GM19452 (cell line): ENCODE measurements around the gene MPP2.
"Not testable (repeated sequence)": the region's sequence is repeated elsewhere in the genome, so short reads cannot be mapped to it uniquely, and the experiment has no call there.

ENCODE experiments used
- ATAC-seq: cut with Tn5 transposase; IDR thresholded peaks from one replicate; pipeline ENCODE4 v1.9.1; 2021; ENCODE audit not compliant: unreplicated experiment

The MPP2 gene

GRCh38 chr17:43907425-43907981 is at the start of gene MPP2:
TSS of gene MPP2 (minus strand) at chr17:43907536. CDS start at chr17:43904460, 3,076 bp downstream.
- no peak for ATAC-seq

GRCh38 chr17:43956222-43956621 is 48.9 kb upstream of the MPP2 start:
- ATAC-seq, result no peak

- ATAC-seq, result no peak
Measured at GRCh38 chr17:43953746-43954145, 46.4 kb upstream of the MPP2 start, which contains the start of gene PYY. TSS of gene PYY (minus strand) at chr17:43953940. CDS start at chr17:43953483, 457 bp downstream.

- ATAC-seq, result no peak
Measured at GRCh38 chr17:43952724-43953666, 45.7 kb upstream of the MPP2 start.

- ATAC-seq, result no peak
Measured at GRCh38 chr17:43952351-43952723, 45.0 kb upstream of the MPP2 start.

GRCh38 chr17:43951750-43952149 is 44.4 kb upstream of the MPP2 start:
- no peak for ATAC-seq

- ATAC-seq, result no peak
Measured at GRCh38 chr17:43950554-43950953, 43.2 kb upstream of the MPP2 start.

- ATAC-seq, result no peak
Measured at GRCh38 chr17:43949781-43950180, 42.4 kb upstream of the MPP2 start.

- no peak for ATAC-seq
Measured at GRCh38 chr17:43946781-43947180, 39.4 kb upstream of the MPP2 start.

- no peak for ATAC-seq
Measured at GRCh38 chr17:43945074-43945829, 37.9 kb upstream of the MPP2 start.

GRCh38 chr17:43942051-43942685 is 34.8 kb upstream of the MPP2 start, which contains the start of gene PPY:
TSS of gene PPY (minus strand) at chr17:43942476. CDS start at chr17:43941654, 822 bp downstream.
- no peak for ATAC-seq

- no peak for ATAC-seq
Measured at GRCh38 chr17:43940630-43941029, 33.3 kb upstream of the MPP2 start.

GRCh38 chr17:43939886-43940285 is 32.5 kb upstream of the MPP2 start:
- no peak for ATAC-seq

GRCh38 chr17:43939452-43939851 is 32.1 kb upstream of the MPP2 start:
- ATAC-seq, result not testable (repeated sequence)

- no peak for ATAC-seq
Measured at GRCh38 chr17:43938838-43939182, 31.5 kb upstream of the MPP2 start.

- no peak for ATAC-seq
Measured at GRCh38 chr17:43936434-43936833, 29.1 kb upstream of the MPP2 start.

- no peak for ATAC-seq
Measured at GRCh38 chr17:43935926-43936261, 28.6 kb upstream of the MPP2 start.

GRCh38 chr17:43935204-43935925 is 28.0 kb upstream of the MPP2 start:
- no peak for ATAC-seq

GRCh38 chr17:43932923-43933322 is 25.6 kb upstream of the MPP2 start:
- ATAC-seq, result no peak

GRCh38 chr17:43932357-43932756 is 25.0 kb upstream of the MPP2 start:
- ATAC-seq, result no peak
